ENCODE results near the gene MPRIP.

DNA sequence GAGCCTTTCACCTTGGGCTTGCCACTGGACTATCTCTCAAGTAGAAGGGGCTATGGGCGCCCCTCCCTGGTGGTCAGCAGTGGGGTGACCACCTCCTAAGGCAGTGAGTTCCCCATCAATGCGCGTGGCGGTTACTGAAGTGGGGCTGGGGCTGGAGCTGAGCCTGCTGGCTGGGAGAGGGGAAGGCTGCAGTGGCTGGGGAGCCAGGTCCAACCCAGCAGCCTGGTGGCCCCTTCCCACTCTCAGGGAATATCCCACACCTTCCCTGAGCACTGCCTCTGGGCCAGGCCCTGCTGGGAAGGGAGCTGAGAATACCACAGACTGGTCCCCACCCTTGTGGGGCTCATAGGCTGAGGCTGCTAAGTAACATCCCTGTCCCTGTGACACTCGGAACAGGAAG is 19.8 kb upstream of the MPRIP start:
- no peak for TF ChIP-seq ZFP3 (CRISPR knock-in tag; IDR thresholded peaks at IDR 0.05)
- TF ChIP-seq, protein P1, sequence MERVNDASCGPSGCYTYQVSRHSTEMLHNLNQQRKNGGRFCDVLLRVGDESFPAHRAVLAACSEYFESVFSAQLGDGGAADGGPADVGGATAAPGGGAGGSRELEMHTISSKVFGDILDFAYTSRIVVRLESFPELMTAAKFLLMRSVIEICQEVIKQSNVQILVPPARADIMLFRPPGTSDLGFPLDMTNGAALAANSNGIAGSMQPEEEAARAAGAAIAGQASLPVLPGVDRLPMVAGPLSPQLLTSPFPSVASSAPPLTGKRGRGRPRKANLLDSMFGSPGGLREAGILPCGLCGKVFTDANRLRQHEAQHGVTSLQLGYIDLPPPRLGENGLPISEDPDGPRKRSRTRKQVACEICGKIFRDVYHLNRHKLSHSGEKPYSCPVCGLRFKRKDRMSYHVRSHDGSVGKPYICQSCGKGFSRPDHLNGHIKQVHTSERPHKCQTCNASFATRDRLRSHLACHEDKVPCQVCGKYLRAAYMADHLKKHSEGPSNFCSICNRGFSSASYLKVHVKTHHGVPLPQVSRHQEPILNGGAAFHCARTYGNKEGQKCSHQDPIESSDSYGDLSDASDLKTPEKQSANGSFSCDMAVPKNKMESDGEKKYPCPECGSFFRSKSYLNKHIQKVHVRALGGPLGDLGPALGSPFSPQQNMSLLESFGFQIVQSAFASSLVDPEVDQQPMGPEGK (CRISPR knock-in tag; IDR thresholded peaks at IDR 0.05; ENCODE audit: borderline replicate concordance), result no peak
- TF ChIP-seq, protein P2, sequence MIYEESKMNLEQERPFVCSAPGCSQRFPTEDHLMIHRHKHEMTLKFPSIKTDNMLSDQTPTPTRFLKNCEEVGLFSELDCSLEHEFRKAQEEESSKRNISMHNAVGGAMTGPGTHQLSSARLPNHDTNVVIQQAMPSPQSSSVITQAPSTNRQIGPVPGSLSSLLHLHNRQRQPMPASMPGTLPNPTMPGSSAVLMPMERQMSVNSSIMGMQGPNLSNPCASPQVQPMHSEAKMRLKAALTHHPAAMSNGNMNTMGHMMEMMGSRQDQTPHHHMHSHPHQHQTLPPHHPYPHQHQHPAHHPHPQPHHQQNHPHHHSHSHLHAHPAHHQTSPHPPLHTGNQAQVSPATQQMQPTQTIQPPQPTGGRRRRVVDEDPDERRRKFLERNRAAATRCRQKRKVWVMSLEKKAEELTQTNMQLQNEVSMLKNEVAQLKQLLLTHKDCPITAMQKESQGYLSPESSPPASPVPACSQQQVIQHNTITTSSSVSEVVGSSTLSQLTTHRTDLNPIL (CRISPR knock-in tag; IDR thresholded peaks at IDR 0.05; ENCODE audit: low read depth), result no peak
- no peak for TF ChIP-seq PPARA (CRISPR knock-in tag; IDR thresholded peaks at IDR 0.05; ENCODE audit: borderline replicate concordance)
- TF ChIP-seq, protein P3, sequence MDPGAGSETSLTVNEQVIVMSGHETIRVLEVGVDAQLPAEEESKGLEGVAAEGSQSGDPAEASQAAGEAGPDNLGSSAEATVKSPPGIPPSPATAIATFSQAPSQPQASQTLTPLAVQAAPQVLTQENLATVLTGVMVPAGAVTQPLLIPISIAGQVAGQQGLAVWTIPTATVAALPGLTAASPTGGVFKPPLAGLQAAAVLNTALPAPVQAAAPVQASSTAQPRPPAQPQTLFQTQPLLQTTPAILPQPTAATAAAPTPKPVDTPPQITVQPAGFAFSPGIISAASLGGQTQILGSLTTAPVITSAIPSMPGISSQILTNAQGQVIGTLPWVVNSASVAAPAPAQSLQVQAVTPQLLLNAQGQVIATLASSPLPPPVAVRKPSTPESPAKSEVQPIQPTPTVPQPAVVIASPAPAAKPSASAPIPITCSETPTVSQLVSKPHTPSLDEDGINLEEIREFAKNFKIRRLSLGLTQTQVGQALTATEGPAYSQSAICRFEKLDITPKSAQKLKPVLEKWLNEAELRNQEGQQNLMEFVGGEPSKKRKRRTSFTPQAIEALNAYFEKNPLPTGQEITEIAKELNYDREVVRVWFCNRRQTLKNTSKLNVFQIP (CRISPR knock-in tag; IDR thresholded peaks at IDR 0.05; ENCODE audit: borderline replicate concordance, low read depth), result no peak

Measured in SK-N-SH treated with all-trans-retinoic acid at 6 μM for 48 hours (cell line).